ENCODE results near the gene GDF7. TPM values are rescaled to one million over a fixed set of nuclear protein-coding genes. Genes with fewer than 3 reads are reported as not detected.
A peak's percentile ranks its signal among the peaks of the same experiment; 100 is the strongest.

The GDF7 gene
- total and polyA plus RNA-seq, 3 donors from 2014 or later, result 0.62 to 1.1 (median 0.69) TPM

DNA sequence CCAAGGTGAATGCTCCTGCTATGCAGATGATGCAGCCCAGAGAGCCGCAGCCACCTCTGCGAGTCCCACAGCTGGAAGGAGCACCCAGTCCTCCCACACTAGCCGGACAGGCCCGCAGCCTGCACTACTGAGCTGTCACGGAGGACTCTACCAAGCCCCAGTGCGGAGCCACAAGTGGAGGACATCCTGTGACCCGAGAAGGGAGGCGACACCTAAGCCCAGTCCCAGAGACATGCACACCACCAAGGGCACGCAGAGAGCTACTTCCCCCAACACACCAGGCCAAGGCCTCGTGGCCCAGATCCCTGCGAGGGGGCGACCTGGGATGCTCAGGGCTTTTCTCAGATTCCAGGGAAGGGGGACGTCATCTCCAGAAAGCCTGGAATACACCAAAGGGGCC is 28.9 kb upstream of the GDF7 start:
- 87 to 91% methylated on average over 13 of the region's 13 CpGs for WGBS, 2 donors
- H3K27ac ChIP-seq, result no peak overlapping the region
- H3K4me3 ChIP-seq, result no peak overlapping the region
- peaks cover 23% of the 10 kb centered on the region for H3K4me1 ChIP-seq
- no peaks in the 10 kb centered on the region for H3K27me3 ChIP-seq
- H3K9me3 ChIP-seq, result no peaks in the 10 kb centered on the region
- no peak for DNase-seq
- intact Hi-C loops (cut with DNase I; ENCODE audit: low total_unique reads), result loop anchor here (5.0 kb wide), 1 partner anchor 191 kb away; the partner anchor contains the start of gene RHOB
- TF ChIP-seq POLR2A (IDR thresholded peaks at IDR 0.05) (no peak), CTCF (IDR thresholded peaks at IDR 0.05) (no peak)
- no peaks in the 10 kb centered on the region for H3K36me3 ChIP-seq (ENCODE audit: low read depth, missing control alignments)

GRCh38 chr2:20638646-20639430 is 28.1 kb upstream of the GDF7 start:
- no peaks in the 10 kb centered on the region for H3K9me3 ChIP-seq
- WGBS, 2 donors, result 88 to 91% methylated on average over 9 to 15 of the region's 15 CpGs
- intact Hi-C loops (cut with DNase I; ENCODE audit: low total_unique reads), result loop anchor here (5.0 kb wide), 1 partner anchor 192 kb away; the partner anchor contains the start of gene RHOB
- no peak overlapping the region for H3K4me3 ChIP-seq
- H3K27me3 ChIP-seq, result no peaks in the 10 kb centered on the region
- no peak for DNase-seq
- H3K4me1 ChIP-seq, result peaks cover 23% of the 10 kb centered on the region
- TF ChIP-seq CTCF (IDR thresholded peaks at IDR 0.05) (no peak), POLR2A (IDR thresholded peaks at IDR 0.05) (no peak)
- no peaks in the 10 kb centered on the region for H3K36me3 ChIP-seq (ENCODE audit: low read depth, missing control alignments)
- H3K27ac ChIP-seq, result no peak overlapping the region

GRCh38 chr2:20640411-20641122 is 26.4 kb upstream of the GDF7 start:
- peak; percentile 54 for DNase-seq
- peaks cover 9% of the 10 kb centered on the region for H3K4me1 ChIP-seq

DNA sequence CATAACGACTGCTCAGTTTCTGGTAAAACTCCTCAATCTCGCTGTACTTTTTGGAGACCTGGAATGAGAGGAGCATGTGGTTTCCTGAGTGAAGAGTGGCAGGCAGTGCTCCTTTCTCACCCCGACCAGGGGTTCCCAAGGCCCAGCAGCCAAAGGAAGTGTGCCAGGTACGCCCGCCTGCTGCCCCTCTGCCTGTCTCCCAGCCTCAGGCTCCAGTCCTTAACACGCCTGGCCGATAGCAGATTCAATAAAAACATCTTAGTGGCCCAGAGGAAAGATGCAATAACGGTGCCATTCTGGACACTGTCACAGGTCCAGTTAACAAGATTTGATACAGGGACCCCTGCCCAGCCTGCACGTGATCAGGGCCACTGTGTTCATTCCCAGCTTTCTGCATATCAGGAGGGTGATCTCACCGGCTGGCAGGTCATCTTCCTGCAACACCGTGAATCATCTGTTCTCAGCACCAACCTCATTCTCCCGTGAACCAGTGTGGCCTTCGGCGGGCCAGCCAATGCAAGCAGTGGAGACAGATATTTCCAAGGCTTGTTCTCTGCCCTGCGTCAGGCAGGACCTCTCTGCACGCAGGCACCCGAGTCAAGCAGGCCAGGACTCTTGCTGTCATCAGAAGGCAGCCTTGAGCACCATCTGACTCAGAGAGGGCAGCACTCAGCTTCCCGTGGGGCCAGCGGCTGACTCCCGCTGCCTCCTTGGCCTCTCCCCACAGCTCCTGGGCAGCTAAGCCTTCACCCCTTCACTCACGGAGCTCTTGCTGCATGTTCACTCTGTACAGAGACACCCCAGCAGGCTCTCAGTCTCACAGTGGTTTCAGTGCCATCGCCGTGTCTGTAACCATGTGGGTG is 25.6 kb upstream of the GDF7 start:
- DNase-seq, result no peak
- Histone ChIP-seq H3K4me3 (no peak overlapping the region), H3K9me3 (no peaks in the 10 kb centered on the region), H3K4me1 (peaks cover 7% of the 10 kb centered on the region), H3K27me3 (no peaks in the 10 kb centered on the region), H3K36me3 (ENCODE audit: low read depth, missing control alignments) (no peaks in the 10 kb centered on the region), H3K27ac (no peak overlapping the region)
- intact Hi-C loops (cut with DNase I; ENCODE audit: low total_unique reads), result no loop called here
- TF ChIP-seq POLR2A (IDR thresholded peaks at IDR 0.05) (no peak), CTCF (IDR thresholded peaks at IDR 0.05) (no peak)
- WGBS, 2 donors, result 72 to 73% methylated on average over 18 to 23 of the region's 23 CpGs

More at GRCh38 chr2:20640411-20641122, 26.4 kb upstream of the GDF7 start:
- Histone ChIP-seq H3K36me3 (ENCODE audit: low read depth, missing control alignments) (no peaks in the 10 kb centered on the region), H3K9me3 (no peaks in the 10 kb centered on the region), H3K27ac (no peak overlapping the region), H3K4me3 (no peak overlapping the region), H3K27me3 (no peaks in the 10 kb centered on the region)
- intact Hi-C loops (cut with DNase I; ENCODE audit: low total_unique reads), result no loop called here
- no peak for TF ChIP-seq CTCF (IDR thresholded peaks at IDR 0.05)
- TF ChIP-seq POLR2A (IDR thresholded peaks at IDR 0.05), result no peak
- 65 to 89% methylated on average over 4 to 14 of the region's 14 CpGs for whole genome bisulfite sequencing, 2 donors
